ENCODE measurements around the gene DOCK4. TPM values are rescaled to one million over a fixed set of nuclear protein-coding genes. Genes with fewer than 3 reads are reported as not detected.

DOCK4 gene
- polyA plus RNA-seq, 1 donor (not counting 4 experiments of a cell fraction or from before 2014, with no cell fraction given), result 13.9 TPM

GRCh38 chr7:112193915-112194502, 12.2 kb downstream of the DOCK4 start:
- Histone ChIP-seq H3K27me3 (ENCODE audit: control insufficient read depth, extremely low read depth, insufficient read depth, low read length) (no peaks in the 10 kb centered on the region), H3K4me2 (ENCODE audit: control insufficient read depth, extremely low read depth, insufficient read depth, low read depth, low read length) (no peak overlapping the region), H3K9ac (ENCODE audit: control insufficient read depth, extremely low read depth, insufficient read depth, low read length) (no peak overlapping the region), H2AFZ (ENCODE audit: control insufficient read depth, low read length) (no peak overlapping the region), H3K27ac (ENCODE audit: control insufficient read depth, insufficient read depth, low read length) (no peak overlapping the region), H3K4me1 (ENCODE audit: control insufficient read depth, extremely low read depth, insufficient read depth, low read length) (peaks cover 25% of the 10 kb centered on the region), H3K36me3 (ENCODE audit: control insufficient read depth in 2 of 2, extremely low read depth in 1 of 2, insufficient read depth in 2 of 2, low read length in 2 of 2) (no peaks in the 10 kb centered on the region), H3K79me2 (ENCODE audit: control insufficient read depth, insufficient read depth, low read length) (peaks cover 78% of the 10 kb centered on the region), H3K9me1 (ENCODE audit: control insufficient read depth, extremely low read depth, insufficient read depth, low read length) (no peaks in the 10 kb centered on the region), H3K9me3 (ENCODE audit: control insufficient read depth, low read depth, low read length) (no peaks in the 10 kb centered on the region), H3K4me3 (ENCODE audit: control insufficient read depth in 2 of 3, extremely low read depth in 1 of 3, insufficient read depth in 2 of 3, low read depth in 1 of 3, low read length in 3 of 3) (no peak overlapping the region), H4K20me1 (ENCODE audit: control insufficient read depth, extremely low read depth, insufficient read depth, low read length) (no peaks in the 10 kb centered on the region)
- TF ChIP-seq CTCF (optimal IDR thresholded peaks at IDR 0.05 in 1 of 3, IDR thresholded peaks at IDR 0.05 in 1 of 3, conservative IDR thresholded peaks at IDR 0.05 in 1 of 3; ENCODE audit: extremely low read depth in 1 of 3, insufficient read depth in 2 of 3, low read length in 3 of 3), result no peak
- TF ChIP-seq EZH2 (IDR thresholded peaks at IDR 0.05; ENCODE audit: low read length), result no peak
- FAIRE-seq (no peak), DNase-seq (ENCODE audit: low read depth, low spot score) (no peak)
- dilution Hi-C loops (cut with MboI; ENCODE audit: extremely low pct_ligation_motif_present, low sequenced_read_pairs), result no loop called here

- H3K4me2 ChIP-seq (ENCODE audit: control insufficient read depth, extremely low read depth, insufficient read depth, low read depth, low read length), result peak overlapping the region; percentile 64
- no peaks in the 10 kb centered on the region for H3K27me3 ChIP-seq (ENCODE audit: control insufficient read depth, extremely low read depth, insufficient read depth, low read length)
- H2AFZ ChIP-seq (ENCODE audit: control insufficient read depth, low read length), result no peak overlapping the region
- H3K4me1 ChIP-seq (ENCODE audit: control insufficient read depth, extremely low read depth, insufficient read depth, low read length), result peaks cover 21% of the 10 kb centered on the region
- H3K36me3 ChIP-seq (ENCODE audit: control insufficient read depth in 2 of 2, extremely low read depth in 1 of 2, insufficient read depth in 2 of 2, low read length in 2 of 2), result no peaks in the 10 kb centered on the region
- H4K20me1 ChIP-seq (ENCODE audit: control insufficient read depth, extremely low read depth, insufficient read depth, low read length), result no peaks in the 10 kb centered on the region
- TF ChIP-seq EZH2 (IDR thresholded peaks at IDR 0.05; ENCODE audit: low read length) (no peak), CTCF (optimal IDR thresholded peaks at IDR 0.05 in 1 of 3, IDR thresholded peaks at IDR 0.05 in 1 of 3, conservative IDR thresholded peaks at IDR 0.05 in 1 of 3; ENCODE audit: extremely low read depth in 1 of 3, insufficient read depth in 2 of 3, low read length in 3 of 3) (no peak)
- no peak overlapping the region for H3K4me3 ChIP-seq (ENCODE audit: control insufficient read depth in 2 of 3, extremely low read depth in 1 of 3, insufficient read depth in 2 of 3, low read depth in 1 of 3, low read length in 3 of 3)
- peaks cover 76% of the 10 kb centered on the region for H3K79me2 ChIP-seq (ENCODE audit: control insufficient read depth, insufficient read depth, low read length)
- dilution Hi-C loops (cut with MboI; ENCODE audit: extremely low pct_ligation_motif_present, low sequenced_read_pairs), result no loop called here
- H3K9me3 ChIP-seq (ENCODE audit: control insufficient read depth, low read depth, low read length), result no peaks in the 10 kb centered on the region
- H3K9me1 ChIP-seq (ENCODE audit: control insufficient read depth, extremely low read depth, insufficient read depth, low read length), result no peaks in the 10 kb centered on the region
- H3K27ac ChIP-seq (ENCODE audit: control insufficient read depth, insufficient read depth, low read length), result peak overlapping the region; percentile 57
- no peak overlapping the region for H3K9ac ChIP-seq (ENCODE audit: control insufficient read depth, extremely low read depth, insufficient read depth, low read length)
- DNase-seq (ENCODE audit: low read depth, low spot score), result no peak
- peak; percentile 87 for FAIRE-seq
Measured at GRCh38 chr7:112192236-112193154, 13.7 kb downstream of the DOCK4 start.
